HG03457 (cell line): ENCODE measurements around the gene UBA52.
A peak's percentile ranks its signal among the peaks of the same experiment; 100 is the strongest.

ENCODE experiments used
- ATAC-seq: cut with Tn5 transposase; IDR thresholded peaks from one replicate; pipeline ENCODE4 v1.9.1; 2021; ENCODE audit warnings: moderate number of reproducible peaks; ENCODE audit not compliant: unreplicated experiment

Gene UBA52

GRCh38 chr19:18551631-18552030, 20.0 kb upstream of the UBA52 start:
- no peak for ATAC-seq

DNA sequence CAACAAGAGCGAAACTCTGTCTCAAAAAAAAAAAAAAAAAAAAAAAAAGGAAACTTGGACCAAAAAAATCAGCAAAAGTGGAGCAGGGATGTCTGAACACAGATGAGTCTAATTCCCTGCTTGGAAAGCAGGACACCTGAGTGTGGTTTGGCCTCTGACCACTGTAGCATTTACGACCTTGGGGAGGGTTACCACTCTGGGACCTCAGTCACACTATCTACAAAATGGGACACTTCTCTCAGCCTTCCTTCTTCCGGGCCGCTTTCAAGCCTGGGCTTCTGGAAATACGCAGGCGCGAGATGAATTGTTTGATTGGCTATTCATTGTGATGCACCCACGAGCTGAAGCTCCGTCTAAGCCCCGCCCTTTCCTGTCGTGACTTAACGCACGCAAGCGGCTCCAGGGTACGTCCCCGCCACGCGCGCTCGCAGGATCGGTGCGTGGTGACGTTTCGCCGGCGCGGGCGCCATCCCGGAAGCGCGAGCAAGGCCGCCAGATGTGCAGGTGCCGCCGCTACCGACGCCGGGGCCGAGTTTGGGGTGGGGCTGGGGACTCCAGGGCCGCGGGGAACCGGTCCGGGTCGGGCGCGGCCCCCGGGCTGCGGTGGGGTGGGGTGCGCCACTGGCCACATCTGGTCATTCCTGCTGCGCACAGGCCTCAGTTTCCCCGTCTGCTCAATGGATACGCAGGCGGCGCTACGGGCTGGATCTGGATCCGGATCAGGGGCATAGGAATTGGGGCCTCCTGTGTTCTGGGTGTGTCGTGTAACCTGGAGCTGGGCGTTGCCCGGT, 14.1 kb upstream of the UBA52 start, which contains the start of gene KXD1:
Gene KXD1, plus strand, starts transcription at position 460 of the 791 bp plus-strand sequence. CDS start 4,187 bp downstream, outside the sequence.
- ATAC-seq = peak; percentile 71

- ATAC-seq = no peak
Measured at GRCh38 chr19:18558202-18558555, 13.5 kb upstream of the UBA52 start.

DNA sequence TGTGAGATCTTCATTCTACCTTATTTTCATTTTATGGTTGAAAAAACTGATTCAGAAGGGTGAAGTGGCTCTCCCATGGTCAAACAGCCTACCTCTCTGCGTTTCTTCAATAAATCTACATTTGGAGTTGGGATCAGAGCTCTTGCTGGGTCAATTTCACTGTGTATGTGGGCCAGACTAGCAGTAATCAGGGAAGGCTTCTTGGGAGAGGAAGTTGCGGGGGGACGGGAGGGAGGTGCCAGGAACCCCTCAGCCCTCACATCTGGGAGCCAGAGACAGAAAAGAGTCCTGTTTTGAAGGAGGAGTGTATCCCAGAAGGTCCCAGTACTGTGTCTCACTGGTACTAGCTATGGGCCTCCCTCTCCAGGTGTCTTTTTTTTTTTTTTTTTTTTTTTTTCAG, 13.1 kb upstream of the UBA52 start:
- ATAC-seq = no peak

DNA sequence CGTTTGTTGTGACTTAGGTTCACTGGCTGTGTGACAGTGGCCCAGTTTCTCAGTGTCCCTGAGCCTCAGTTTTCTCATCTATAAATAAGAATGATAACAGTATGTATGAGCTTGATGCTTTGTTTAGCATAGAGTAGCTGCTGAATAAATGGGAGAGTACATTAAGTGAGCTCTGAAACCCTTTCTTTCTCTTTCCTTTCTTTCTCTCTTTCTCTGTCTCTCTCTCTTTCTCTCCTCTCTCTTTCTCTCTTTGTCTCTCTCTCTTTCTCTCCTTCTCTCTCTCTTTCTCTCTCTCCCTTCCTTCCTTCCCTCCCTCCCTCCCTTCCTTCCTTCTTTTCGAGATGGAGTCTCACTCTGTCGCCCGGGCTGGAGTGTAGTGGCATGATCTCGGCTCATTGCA, 12.0 kb upstream of the UBA52 start:
- ATAC-seq = no peak

GRCh38 chr19:18562086-18562485, 9.6 kb upstream of the UBA52 start:
- no peak for ATAC-seq

DNA sequence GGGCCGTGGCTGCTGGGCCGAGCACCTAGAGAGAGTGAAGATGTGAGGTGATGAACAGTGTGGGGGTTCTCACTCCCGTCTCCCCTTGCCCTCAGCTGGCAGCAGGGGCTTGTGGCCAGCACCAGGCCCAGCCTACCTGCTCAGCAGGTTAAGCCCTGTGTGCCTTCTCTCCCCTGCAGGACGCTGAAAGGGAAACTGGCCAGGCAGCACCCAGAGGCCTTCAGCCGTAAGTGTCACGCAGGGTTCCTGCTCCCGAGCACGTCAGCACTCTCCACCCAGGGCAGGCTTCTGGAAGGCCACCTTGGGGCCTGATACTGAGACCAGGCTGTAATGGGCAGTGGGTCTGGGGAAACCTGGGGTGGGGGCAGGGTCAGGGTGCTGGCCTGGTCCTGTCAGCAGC, 4.7 kb upstream of the UBA52 start:
- no peak for ATAC-seq

GRCh38 chr19:18568367-18568766, 3.3 kb upstream of the UBA52 start:
- no peak for ATAC-seq

DNA sequence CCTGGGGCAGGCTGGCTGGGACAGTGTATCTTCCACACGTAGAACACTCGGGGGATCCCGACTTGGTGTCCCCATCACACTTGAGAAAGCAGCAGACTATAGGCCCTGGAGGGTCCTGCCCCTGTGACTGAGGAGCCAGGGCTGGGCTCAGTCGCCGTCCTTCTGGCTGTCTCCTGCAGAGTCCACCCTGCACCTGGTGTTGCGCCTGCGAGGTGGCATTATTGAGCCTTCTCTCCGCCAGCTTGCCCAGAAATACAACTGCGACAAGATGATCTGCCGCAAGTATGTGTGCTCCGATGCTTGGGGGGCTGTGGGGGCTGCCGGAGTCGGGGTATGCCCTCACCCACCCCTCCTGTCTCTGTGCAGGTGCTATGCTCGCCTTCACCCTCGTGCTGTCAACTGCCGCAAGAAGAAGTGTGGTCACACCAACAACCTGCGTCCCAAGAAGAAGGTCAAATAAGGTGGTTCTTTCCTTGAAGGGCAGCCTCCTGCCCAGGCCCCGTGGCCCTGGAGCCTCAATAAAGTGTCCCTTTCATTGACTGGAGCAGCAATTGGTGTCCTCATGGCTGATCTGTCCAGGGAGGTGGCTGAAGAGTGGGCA, 3.1 kb downstream of the UBA52 start:
- ATAC-seq = no peak

DNA sequence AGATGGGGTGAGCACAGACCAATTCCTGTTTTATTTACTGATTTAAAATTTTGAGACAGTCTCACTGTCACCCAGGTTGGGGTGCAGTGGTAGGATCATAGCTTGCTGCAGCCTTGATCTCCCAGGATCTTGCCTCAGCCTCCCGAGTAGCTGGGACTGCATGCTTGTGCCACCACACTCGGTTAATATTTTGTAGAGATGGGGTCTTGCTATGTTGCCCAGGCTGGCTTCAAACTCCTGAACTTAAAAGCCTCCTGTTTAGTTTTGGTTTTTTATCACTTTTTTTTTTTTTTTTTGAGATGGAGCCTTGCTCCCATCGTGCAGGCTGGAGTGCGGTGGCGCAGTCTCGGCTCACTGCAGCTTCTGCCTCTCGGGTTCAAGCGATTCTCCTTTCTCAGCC, 4.7 kb downstream of the UBA52 start:
- no peak for ATAC-seq

DNA sequence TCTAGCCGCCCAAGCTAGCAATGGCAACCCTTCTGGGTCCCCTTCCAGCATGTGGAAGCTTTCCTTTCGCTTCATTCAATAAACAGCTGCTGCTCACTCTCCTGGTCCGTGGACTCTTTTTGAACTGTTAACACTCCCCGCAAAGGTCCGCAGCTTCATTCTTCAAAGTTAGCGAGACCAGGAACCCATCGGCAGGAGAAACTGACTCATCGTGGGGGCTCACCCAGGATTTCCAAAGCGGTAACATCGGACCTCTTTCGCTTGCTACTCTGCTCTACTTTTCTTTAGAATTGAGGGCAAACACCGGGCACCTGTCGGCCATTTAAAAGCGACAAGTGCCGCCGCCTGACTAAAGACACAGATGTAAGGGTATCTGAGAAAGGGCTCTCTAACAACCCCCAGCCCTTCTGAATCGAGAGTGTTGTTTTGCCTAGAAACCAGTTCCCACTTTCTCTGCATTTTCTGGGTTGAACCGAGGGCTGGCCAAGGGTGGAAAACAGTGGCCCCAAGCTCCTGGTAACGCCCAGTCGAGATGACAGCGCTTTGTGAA, 5.8 kb downstream of the UBA52 start:
- ATAC-seq = no peak

GRCh38 chr19:18580311-18580710, 8.7 kb downstream of the UBA52 start:
- no peak for ATAC-seq

DNA sequence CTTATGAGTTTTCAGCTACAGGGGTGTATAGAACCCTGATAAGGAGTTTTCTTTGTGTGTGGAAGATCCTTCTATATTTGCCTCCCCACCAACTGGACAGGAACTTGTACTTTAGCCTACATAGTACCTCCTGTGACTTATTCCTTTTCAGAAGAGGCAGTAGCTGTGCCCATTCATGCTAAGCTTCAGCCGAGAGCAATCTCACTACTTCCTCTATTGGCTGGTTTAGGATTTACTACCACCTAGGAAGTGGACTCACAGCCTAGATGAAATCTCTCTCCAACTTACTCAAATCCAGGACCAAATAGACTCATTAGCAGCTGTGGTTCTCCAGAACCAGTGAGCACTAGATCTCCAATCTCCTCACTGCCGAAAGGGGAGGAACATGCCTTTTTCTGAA, 14.6 kb downstream of the UBA52 start:
- ATAC-seq = no peak

DNA sequence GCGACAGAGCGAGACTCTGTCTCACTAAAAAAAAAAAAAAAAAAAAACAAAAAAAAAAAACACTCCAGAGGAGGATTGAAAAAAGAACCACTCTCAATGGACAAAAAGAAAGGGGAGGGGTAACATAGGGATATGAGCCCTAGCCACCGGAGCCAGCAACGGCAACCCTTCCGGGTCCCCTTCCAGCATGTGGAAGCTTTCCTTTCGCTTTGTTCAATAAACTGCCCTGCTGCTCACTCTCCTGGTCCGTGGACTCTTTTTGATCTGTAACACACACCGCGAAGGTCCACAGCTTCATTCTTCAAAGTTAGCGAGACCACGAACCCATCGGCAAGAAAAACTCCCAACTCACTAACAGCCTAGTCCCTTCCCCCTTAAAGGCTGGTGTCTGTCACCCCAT, 15.9 kb downstream of the UBA52 start:
- ATAC-seq = no peak

DNA sequence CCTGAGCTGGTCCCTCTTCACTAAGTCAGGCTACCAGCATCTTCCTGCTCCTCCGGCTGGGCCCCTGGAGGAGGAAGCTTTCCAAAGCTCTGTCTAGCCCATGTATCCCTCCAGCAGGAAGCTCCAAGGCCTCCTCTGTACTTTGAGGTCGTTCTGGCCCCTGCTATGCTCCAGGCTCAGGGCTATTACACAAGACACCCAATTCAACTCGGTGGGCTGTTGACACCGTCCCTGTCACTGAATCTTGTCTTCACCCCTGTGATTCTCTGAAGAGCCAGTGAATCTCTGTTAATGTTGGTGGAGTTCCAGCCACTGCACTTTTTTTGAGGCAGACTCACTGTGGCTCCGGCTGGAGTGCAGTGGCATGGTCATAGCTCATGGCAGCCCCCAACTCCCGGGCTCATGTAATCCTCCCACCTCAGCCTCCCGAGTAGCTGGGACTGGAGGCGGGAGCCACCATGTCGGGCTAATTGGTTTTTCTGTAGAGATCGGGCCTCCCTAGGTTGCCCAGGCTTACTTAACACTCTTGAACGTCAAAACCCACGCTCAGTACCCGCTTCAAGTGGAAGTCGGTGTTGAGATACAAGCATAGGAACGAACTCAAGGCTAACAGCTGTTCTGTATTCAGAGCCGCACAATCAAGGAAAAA, 16.4 kb downstream of the UBA52 start:
- no peak for ATAC-seq

DNA sequence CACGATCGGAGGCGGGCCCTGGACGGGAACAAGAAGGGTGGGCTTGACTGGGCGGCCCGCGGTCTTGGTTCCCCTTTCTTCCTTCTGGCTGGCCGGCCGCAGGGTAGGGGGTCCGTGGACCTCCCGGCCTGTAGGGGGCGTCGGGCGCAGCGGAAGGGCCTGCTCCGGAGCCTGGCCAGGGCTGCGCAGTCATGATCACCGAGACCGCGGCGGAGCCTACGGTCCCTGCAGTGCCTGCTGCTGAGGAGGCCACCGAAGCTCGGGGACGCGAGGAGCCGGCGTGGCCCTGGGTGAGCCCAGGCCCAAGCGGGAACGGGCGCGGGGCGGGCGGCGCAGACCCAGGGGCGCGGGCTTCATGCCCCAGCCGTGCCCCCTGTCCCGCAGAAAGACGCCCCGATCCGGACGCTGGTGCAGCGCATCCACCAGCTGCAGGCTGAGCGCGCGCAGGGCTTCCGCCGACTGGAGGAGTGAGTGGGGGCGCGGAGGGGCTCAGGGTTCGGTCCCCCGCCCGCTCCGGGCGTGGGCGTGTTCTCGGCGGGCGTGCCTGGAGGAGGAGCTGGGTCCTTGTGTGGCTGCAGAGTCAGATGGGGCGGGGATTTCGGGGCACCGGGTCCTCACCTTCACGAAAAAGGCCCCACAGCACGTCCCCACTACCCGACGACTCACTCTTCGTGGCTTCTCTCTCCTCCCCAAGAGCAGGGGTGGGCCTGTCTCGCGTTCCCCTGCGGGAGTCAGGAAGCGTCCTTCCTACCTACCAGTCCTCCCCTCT, 17.1 kb downstream of the UBA52 start, which contains the start of gene REX1BD:
Gene REX1BD, plus strand, starts transcription at position 188 of the 769 bp plus-strand sequence. Its CDS starts 4 bp downstream, at position 192.
- ATAC-seq = peak; percentile 59

DNA sequence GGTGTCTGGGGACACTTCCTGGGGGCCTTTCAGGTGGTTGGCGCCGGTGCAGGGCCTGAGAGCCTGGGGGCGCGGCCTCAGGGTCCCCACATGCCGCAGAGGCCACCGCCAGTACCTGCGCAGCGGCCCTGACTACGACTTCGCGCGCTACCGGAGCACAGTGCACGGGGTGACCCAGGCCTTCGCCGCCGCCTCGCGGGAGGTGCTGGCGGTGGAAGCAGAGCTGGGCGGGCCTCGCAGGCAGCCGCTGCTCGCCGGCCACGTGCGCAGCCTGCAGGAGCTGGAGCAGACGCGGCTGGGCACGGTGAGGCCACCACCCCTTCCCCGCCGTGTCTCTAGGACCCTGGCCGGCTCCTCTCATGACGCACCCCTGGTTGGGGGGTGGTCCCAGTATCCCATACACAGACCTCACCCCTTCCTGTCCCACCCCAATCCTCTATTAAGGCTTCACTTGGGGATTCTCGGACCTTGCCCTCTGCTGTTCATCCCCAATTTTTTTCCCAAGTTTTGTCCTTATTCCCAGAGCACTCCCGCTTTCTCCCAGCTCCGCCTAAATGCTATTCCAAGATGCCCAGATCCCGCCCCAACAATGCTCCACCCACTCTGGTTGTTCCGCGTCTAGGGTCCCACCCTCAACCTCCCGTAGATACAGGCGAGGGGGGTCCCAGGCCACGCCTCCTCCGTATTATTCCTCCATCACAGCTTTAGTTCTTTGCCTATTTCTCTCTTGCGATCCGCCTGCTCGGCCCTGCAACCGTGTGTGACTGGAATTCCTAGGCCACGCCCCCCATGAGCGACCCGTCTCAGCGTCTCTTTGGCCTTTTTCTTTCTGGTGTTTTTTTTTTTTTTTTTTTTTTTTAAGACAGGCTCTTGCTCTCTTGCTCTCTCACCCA, 18.0 kb downstream of the UBA52 start:
- ATAC-seq = no peak

- no peak for ATAC-seq
Measured at GRCh38 chr19:18590273-18591272, 18.9 kb downstream of the UBA52 start.
